Common myeloid progenitor, CD34-positive (primary cell): Measurements from ENCODE around the gene SLC35C1.
A peak's percentile ranks its signal among the peaks of the same experiment; 100 is the strongest.

Experiments used
- CTCF ChIA-PET: fragments of 350-600 bp; sonication (Branson Sonifier 250); formaldehyde crosslinking; loops from one replicate; lab custom pipeline; 2021; ENCODE audit warnings: antibody characterized with exemption; lab: Charles Lee
- POLR2A ChIA-PET: fragments of 350-600 bp; sonication (Branson Sonifier 250); formaldehyde crosslinking; loops from one replicate; lab custom pipeline; 2021; ENCODE audit warnings: antibody characterized with exemption; lab: Charles Lee
- DNase-seq, 3 donors: peaks; one replicate each; pipeline versions ENCODE4 v3.0.0 to v3.0.0-alpha.2; 2013
- H3K27ac ChIP-seq, 2 experiments: 1 replicate in 1 of 2; 2 replicates in 1 of 2; pipeline ENCODE4 v1.7.0; 2013; ENCODE audit warnings: inconsistent platforms in 2 of 2, low read length in 2 of 2, mild to moderate bottlenecking in 2 of 2, low read depth in 1 of 2, moderate library complexity in 1 of 2; ENCODE audit not compliant: severe bottlenecking in 2 of 2, insufficient read depth in 1 of 2, poor library complexity in 1 of 2
- H3K27me3 ChIP-seq, 5 experiments: replicated peaks in 2 of 5; 1 replicate in 3 of 5; 2 replicates in 2 of 5; pipeline versions ENCODE4 v1.6.1 to v1.7.0; 2013; ENCODE audit warnings: low read length in 4 of 5, mild to moderate bottlenecking in 2 of 5, moderate library complexity in 2 of 5, inconsistent platforms in 1 of 5; ENCODE audit not compliant: insufficient read depth in 5 of 5, control insufficient read depth in 4 of 5
- H3K36me3 ChIP-seq, 4 experiments: 1 replicate in 2 of 4; 2 replicates in 2 of 4; pipeline versions ENCODE4 v1.6.1 to v1.7.0; 2013; ENCODE audit warnings: low read length in 3 of 4, control low read depth in 1 of 4, mild to moderate bottlenecking in 1 of 4; ENCODE audit not compliant: control insufficient read depth in 4 of 4, insufficient read depth in 4 of 4
- H3K4me1 ChIP-seq, 4 experiments: 1 replicate in 3 of 4; 2 replicates in 1 of 4; pipeline versions ENCODE4 v1.6.1 to v1.7.1; 2013; ENCODE audit warnings: low read length in 3 of 4, mild to moderate bottlenecking in 3 of 4, control low read depth in 1 of 4, inconsistent platforms in 1 of 4, moderate library complexity in 1 of 4; ENCODE audit not compliant: control insufficient read depth in 4 of 4, insufficient read depth in 4 of 4; ENCODE audit errors: control extremely low read depth in 1 of 4
- H3K4me3 ChIP-seq, 7 experiments: 1 replicate in 4 of 7; 2 replicates in 3 of 7; pipeline versions ENCODE4 v1.5.1 to v1.7.0; 2013; ENCODE audit warnings: mild to moderate bottlenecking in 7 of 7, low read length in 6 of 7, moderate library complexity in 6 of 7, inconsistent platforms in 2 of 7, low read depth in 2 of 7, control low read depth in 1 of 7; ENCODE audit not compliant: insufficient read depth in 4 of 7, control insufficient read depth in 1 of 7; ENCODE audit errors: extremely low read depth in 1 of 7
- H3K9me3 ChIP-seq, 5 experiments: 1 replicate in 4 of 5; 2 replicates in 1 of 5; pipeline versions ENCODE4 v1.6.1 to v1.7.1; 2013; ENCODE audit warnings: low read length in 4 of 5, mild to moderate bottlenecking in 2 of 5, inconsistent platforms in 1 of 5, low read depth in 1 of 5, moderate library complexity in 1 of 5; ENCODE audit not compliant: control insufficient read depth in 4 of 5, insufficient read depth in 2 of 5; ENCODE audit errors: control extremely low read depth in 1 of 5
- WGBS: methylation state at CpG from one replicate; pipeline ENCODE4 v1.1.5; 2013; ENCODE audit not compliant: insufficient coverage; 5-methylcytosine and 5-hydroxymethylcytosine counted together

SLC35C1 gene

DNA sequence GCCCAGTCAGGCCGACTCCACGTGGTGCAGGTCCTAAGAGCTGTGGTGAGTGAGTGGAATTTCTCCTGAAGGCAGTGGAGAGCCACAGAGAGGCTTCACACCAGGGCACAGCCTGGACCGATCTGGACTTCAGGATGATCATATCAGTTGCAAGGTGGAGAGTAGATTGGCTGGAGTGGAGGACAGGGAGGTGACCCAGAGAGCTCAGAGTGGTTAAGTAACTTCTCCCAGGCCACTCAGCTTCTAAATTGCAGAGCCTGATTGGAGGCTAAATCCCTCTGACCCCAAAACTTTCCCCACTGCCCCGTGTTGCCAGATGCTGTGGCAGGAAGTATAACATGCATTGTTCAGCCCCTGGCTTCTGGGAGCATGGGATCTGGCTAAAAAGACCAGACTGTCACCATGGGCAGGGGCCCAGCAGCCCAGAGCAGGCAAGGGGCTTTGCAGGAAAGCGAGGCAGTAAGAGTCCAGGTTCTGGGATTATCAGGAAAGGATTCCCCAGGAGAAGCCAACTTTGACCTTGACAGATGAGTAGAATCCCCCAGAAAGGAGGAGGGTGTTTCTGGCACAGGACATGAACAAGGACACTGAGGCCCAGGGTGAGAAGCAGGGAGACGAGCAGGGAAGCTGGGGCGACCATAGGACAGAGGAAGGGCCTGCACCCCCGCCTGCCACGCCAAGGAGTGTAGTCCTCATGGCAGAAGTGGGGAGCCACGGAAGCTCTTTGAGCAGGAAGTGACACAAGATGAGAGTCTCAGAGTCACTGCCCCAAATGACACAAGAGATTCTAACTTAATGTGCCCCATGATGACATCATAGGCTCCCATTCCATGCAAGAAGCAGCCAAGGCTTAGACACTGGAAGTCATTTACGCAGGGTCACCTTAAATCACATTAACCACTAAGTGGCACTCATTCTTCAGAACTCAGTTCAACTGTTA, 4.8 kb downstream of the SLC35C1 start:
- 88% methylated on average over 11 of the region's 11 CpGs for WGBS
- Histone ChIP-seq H3K9me3 (no peaks in the 10 kb centered on the region), H3K27ac (peak overlapping the region in 1 of 2 experiments; percentile 3), H3K36me3 (peaks cover 0 to 45% (median 25%) of the 10 kb centered on the region in 4 experiments), H3K27me3 (no peaks in the 10 kb centered on the region), H3K4me1 (peaks cover 0 to 26% (median 25%) of the 10 kb centered on the region in 4 experiments), H3K4me3 (no peak overlapping the region)
- ChIA-PET CTCF (no interaction called here), POLR2A (no interaction called here)
- peak in 1 of 3 donors; percentile 6 for DNase-seq

DNA sequence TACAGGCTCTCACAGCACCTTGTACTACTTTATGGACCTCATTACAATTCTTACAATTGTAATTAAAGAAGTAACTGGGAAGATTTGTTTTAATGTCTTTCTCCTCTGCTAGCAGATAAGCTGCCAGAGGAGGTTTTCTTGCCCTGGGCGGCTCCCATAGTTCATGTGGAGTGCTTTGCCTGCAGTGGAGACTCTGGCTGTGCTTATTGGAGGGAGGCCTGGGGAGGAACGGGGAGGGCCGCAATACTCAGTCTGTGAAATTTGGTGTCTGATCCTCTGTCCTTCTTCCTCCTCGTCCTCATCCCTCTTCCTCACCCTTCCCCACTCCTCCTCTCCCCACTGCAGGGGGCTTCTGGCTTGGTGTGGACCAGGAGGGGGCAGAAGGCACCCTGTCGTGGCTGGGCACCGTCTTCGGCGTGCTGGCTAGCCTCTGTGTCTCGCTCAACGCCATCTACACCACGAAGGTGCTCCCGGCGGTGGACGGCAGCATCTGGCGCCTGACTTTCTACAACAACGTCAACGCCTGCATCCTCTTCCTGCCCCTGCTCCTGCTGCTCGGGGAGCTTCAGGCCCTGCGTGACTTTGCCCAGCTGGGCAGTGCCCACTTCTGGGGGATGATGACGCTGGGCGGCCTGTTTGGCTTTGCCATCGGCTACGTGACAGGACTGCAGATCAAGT, 5.6 kb downstream of the SLC35C1 start:
- CTCF ChIA-PET: interaction anchor here (1.4 kb wide), 1 partner anchor 31 kb away, joined by 3 read pairs; no protein-coding TSS in a partner anchor
- WGBS: 98% methylated on average over 13 of the region's 23 CpGs
- H3K36me3 ChIP-seq: peaks cover 0 to 45% (median 25%) of the 10 kb centered on the region in 4 experiments
- DNase-seq: no peak
- no peaks in the 10 kb centered on the region for H3K27me3 ChIP-seq
- H3K9me3 ChIP-seq: no peaks in the 10 kb centered on the region
- POLR2A ChIA-PET: no interaction called here
- H3K4me3 ChIP-seq: no peak overlapping the region
- H3K27ac ChIP-seq: no peak overlapping the region
- peaks cover 0 to 24% (median 21%) of the 10 kb centered on the region in 4 experiments for H3K4me1 ChIP-seq

DNA sequence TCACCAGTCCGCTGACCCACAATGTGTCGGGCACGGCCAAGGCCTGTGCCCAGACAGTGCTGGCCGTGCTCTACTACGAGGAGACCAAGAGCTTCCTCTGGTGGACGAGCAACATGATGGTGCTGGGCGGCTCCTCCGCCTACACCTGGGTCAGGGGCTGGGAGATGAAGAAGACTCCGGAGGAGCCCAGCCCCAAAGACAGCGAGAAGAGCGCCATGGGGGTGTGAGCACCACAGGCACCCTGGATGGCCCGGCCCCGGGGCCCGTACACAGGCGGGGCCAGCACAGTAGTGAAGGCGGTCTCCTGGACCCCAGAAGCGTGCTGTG, 6.1 kb downstream of the SLC35C1 start:
- ChIA-PET POLR2A (no interaction called here), CTCF (interaction anchor here (1.4 kb wide), 1 partner anchor 31 kb away, joined by 3 read pairs; no protein-coding TSS in a partner anchor)
- no peak overlapping the region for H3K4me3 ChIP-seq
- no peaks in the 10 kb centered on the region for H3K9me3 ChIP-seq
- 90% methylated on average over 17 of the region's 17 CpGs for WGBS
- H3K27me3 ChIP-seq: no peaks in the 10 kb centered on the region
- peaks cover 0 to 19% (median 16%) of the 10 kb centered on the region in 4 experiments for H3K4me1 ChIP-seq
- H3K27ac ChIP-seq: no peak overlapping the region
- no peak for DNase-seq
- H3K36me3 ChIP-seq: peaks cover 0 to 45% (median 25%) of the 10 kb centered on the region in 4 experiments

DNA sequence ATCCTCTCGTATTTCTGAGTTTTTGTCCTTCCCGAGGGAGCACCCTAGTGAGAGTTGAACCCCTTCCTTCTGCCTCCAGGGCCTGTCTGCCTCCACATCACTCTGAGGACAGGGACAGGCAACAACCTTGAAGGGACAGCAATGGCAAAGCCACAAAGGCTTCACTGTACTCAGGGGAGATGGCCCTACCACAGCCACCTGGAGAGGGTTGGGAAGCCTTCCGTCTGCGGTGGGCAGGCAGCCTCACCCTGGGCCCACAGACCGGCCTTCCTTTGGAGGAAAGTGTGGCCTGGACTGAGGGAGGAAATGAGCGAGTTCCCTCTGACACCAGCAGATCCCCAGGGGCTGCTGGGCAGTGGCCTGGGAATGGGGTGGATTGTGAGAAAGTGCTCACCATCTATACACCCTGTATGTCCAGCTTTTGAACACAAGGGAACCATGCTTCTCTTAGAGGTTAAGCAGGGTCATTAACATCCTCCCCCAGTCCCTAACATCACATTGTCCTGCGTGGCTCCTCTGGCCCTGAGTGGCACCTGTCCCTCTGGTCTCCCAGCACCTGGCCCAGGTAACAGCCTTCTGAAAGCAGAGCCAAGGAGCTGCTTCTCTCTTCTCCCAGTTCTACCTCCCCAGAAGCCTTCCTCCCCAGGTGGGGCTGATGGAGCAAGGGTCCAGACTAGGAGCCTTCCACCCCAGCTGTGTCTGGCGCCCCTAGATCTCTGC, 6.8 kb downstream of the SLC35C1 start:
- Histone ChIP-seq H3K9me3 (no peaks in the 10 kb centered on the region), H3K4me1 (peaks cover 0 to 12% (median 10%) of the 10 kb centered on the region in 4 experiments), H3K27me3 (no peaks in the 10 kb centered on the region), H3K4me3 (no peak overlapping the region), H3K27ac (no peak overlapping the region), H3K36me3 (peaks cover 0 to 42% (median 25%) of the 10 kb centered on the region in 4 experiments)
- ChIA-PET CTCF (interaction anchor here (1.4 kb wide), 2 partner anchors 23 to 30 kb away, joined by 3 read pairs; no protein-coding TSS in a partner anchor), POLR2A (interaction anchor here (0.9 kb wide), 1 partner anchor 441 kb away, joined by 6 read pairs; no protein-coding TSS in a partner anchor)
- no peak for DNase-seq
- 96% methylated on average over 7 of the region's 8 CpGs for WGBS

DNA sequence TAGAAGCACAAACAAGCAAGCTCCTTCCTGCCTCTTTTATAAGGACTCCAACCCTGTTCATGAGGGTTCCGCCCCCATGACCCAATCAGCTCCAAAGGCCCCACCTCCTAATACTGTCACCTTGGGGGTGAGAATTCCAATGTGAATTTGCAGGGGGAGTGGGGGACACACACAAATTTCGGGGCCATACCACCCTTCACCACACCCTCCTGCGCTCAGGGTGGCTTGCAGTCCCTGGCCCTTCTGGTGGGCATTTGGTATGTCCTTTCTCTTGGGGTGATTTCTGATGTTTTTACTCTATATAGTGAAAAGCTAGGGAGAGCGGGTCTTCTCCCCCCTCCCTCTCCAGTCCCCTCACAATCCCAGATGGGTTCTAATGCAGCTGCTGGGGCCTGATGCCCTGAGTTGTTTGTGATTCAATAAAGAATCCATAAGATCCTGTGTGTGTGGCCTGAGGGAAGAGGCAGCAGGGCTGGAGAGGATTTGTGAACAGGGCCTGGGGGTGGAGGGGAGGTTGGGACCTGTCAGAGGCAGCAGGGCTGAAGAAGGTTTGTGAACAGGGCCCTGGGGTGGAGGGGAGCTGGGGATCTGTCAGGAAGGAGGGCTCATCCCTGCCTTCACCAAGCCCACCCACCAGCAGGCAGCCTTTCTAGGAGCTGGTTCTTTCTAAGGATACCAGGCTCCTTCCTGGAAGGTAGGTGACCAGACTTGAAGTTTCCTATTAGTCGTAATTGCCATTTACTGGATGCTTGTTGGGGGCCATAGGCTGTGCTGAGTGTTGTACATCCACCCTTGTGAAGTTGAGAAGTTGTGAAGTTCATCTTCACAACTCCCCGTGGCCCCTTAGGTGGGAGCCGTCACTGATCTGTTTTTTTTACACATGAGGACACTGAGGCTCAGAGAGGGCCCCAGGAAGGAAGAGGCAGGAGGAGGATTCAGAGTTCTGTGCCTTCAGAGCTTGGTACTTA, 7.9 kb downstream of the SLC35C1 start:
- peaks cover 0 to 36% (median 24%) of the 10 kb centered on the region in 4 experiments for H3K36me3 ChIP-seq
- H3K27me3 ChIP-seq: no peaks in the 10 kb centered on the region
- H3K9me3 ChIP-seq: no peaks in the 10 kb centered on the region
- DNase-seq: no peak
- POLR2A ChIA-PET: interaction anchor here (0.6 to 0.9 kb wide), 2 partner anchors 31 to 442 kb away, joined by 3 to 6 read pairs; no protein-coding TSS in a partner anchor
- H3K27ac ChIP-seq: no peak overlapping the region
- H3K4me1 ChIP-seq: peaks cover 0 to 1% (median 0%) of the 10 kb centered on the region in 4 experiments
- no peak overlapping the region for H3K4me3 ChIP-seq
- WGBS: 78% methylated on average over 2 of the region's 7 CpGs
- CTCF ChIA-PET: interaction anchor here (0.6 to 1.4 kb wide), 2 partner anchors 22 to 1022 kb away, joined by 3 read pairs; no protein-coding TSS in a partner anchor

DNA sequence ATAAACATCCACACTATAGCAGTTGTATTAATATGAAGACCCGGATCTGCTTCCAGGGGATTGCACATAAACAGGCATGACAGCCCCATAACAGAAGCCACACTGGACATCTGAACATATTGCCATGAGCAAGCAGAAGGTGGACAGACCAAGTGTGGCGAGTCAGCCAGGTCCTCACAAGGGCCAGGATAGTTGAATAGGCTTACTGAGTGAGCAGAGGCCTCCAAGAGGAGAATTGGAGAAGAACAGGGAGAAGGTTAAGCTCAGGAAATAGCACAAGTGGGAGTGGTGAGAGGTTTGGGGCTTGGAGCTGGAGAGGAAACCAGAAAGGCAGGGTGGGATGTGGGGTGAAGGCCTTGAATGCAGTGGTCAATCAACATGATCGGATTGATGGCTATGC, 10.8 kb downstream of the SLC35C1 start:
- no peaks in the 10 kb centered on the region for H3K9me3 ChIP-seq
- WGBS: 100% methylated on average over 2 of the region's 3 CpGs
- CTCF ChIA-PET: no interaction called here
- H3K36me3 ChIP-seq: peaks cover 0 to 16% (median 13%) of the 10 kb centered on the region in 4 experiments
- no peaks in the 10 kb centered on the region for H3K27me3 ChIP-seq
- POLR2A ChIA-PET: interaction anchor here (0.5 kb wide), 1 partner anchor 1114 kb away, joined by 3 read pairs; no protein-coding TSS in a partner anchor
- no peak overlapping the region for H3K4me3 ChIP-seq
- no peaks in the 10 kb centered on the region for H3K4me1 ChIP-seq
- H3K27ac ChIP-seq: no peak overlapping the region
- peak in 2 of 3 donors; percentile 15 to 24 for DNase-seq
